CD4-positive, alpha-beta T cell treated with Interleukin-1 beta for 1 hour (primary cell): ENCODE data around the gene PPP1CA.
"Not testable (repeated sequence)": the region's sequence is repeated elsewhere in the genome, so short reads cannot be mapped to it uniquely, and the experiment has no call there.

Experiments
- DNase-seq, 2 donors: peaks; one replicate each; pipeline ENCODE4 v3.0.0-alpha.2; 2020 to 2022

PPP1CA gene

DNA sequence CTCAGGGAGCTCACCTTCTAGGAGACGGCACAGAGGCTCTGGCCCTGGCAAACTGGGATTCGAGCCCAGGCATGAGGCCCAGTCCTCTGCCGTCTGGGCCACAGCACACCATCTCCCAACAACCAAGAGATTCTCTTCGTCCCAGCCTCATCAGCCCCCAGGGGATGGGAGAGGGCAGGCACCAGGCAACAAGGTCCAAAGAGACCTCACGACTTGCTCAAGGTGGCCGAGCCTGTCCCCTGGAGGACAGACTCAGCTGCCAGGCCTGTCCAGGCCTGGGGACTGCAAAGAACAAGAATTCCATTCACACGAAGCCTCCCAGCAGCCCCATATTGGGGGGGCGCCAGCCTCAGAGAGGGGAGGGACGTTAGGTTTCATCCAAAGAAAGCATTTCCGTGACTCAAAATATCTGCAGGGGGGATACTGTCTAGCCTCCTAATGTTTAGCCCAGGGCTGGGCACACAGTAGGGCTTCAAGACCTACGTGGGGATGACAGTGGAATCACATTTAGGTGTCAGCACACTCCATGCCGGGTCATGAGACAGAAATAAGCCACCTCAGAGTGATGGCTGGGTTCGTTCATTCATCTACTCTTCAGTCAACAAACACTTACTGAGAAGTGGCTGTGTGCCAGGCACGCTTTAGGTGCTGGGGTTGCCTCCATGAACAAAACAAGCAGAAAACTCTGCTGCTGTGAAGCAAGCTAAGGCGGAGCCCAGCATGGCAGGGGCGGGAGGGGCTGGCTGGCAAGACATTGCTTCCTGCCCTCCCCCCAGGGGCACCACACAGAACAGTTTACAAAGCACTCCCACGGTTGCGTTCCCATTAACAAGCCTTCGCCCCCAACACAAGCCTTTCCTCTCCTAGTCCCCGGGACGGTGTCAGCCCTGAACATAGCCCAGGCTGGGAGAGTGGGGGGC lies 15.0 kb upstream of the PPP1CA start:
- peak; percentile 87 to 88 for DNase-seq

DNA sequence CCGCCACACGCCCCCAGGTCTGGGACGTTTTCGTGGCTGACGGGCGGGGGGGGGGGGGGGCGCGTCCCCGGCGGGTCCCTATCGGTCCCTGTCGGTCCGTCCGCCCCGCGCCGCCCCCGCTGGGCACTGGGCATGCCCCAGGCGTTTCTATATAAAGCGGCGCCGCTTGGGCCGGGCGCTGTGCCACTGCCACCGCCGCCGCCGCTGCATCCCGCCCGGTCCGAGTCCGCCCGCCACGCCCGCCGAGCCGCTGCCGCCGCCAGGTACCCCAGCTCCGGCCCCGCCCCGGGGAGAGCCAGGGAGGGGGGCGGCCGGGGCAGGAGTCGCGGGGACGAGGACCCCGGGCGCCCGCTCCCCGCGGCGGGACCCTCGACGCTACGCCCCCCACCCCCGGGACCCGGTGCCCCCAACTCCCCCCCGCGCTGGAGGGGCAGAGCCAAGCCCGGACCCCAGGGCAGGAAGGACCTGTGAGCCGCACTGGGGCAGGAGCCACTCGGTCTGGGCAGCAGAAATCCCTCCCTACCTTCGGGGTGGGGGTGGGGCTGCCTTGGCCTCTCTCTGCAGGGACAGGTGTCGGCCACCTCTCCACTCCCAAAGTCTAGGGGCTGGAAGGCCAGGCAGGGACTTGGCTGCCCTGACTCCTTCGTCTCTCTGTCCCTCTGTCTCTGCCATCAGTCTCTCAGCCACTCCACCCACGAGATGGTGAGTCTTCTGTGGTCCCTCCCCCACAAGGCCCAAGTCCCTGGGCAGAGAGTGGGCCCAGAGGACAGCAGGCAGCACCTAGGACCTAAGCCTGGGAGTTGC lies 14.0 kb upstream of the PPP1CA start, which contains the start of gene CARNS1:
Gene CARNS1 (plus strand): TSS at position 178 of the 804 bp plus-strand sequence. CDS start 522 bp downstream, at position 700.
- DNase-seq: no peak

DNA sequence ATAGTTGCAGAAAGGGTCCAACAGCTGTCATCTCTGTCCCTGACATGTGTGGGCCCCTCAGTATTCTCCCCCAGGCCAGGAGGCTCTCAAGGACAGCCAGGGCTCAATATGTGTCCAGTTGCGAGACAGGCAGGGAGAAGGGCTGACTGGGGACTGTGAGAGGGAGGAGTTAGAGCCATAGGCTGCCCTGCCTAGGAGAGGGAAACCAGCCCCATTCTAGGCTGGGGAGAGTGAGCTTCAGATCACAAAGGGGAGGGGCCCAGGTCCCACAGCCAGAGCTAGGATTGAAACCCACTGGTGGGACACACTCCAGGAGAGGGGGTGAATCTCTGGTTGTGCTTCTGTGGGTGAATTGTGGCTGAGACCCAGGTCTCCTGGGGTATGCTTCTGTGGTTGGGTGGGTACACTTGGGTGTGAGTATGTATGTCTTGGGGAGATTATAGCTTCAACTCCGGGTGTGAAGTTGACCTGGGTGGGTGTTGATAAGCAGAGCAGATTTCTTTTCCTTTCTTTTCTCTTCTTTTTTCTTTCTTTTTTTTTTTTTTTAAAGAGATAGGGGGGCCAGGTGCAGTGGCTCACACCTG lies 11.7 kb upstream of the PPP1CA start:
- no peak for DNase-seq

DNA sequence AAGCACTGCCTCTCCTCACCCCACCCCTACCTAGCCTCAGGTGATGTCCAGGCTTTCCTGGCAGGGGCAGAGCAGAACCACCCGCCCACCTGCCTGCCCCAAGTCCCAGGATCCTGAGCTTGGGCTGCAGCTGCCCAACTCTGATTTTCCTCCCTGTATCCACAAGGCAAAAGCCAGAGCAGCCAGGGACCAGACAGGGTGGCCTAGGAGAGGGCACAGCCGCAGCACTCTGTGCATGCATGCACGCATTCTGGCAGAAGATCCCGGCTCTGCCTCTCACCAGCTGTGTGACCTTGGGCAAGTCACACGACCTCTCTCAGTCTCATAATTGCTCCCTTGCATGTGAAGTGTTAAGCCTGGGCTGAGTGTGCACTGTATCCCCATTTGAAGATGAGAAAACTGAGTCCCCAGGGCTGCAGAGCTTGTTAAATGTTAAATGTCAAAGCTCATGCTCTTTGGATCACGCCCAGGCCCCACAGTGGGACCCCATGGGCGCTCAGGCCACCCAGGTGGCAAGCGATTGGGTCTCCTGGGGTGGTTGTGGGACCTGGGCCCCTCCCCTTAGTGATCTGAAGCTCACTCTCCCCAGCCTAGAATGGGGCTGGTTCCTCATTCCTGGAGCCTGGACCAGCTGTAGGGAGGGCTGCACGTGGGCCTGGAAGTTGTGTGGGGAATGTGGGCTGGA lies 11.0 kb upstream of the PPP1CA start:
- DNase-seq: no peak

DNA sequence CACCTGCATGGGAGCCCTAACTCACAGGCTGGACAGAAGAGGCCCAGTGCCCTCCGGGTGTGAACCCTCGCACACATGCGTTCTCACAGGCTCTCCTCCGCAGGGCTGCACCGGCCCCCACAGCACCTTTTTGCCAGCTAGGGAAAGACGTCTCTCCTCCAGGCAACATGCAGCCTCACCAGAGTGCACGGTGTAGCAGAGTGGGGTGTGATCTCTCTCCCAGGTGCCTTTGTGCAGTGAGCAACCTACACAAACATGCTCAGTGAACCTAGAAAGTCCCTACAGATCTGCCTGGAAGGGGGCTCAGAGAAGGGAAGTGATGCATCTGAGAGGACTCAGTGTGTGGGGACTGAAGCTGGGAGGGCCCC lies 10.1 kb upstream of the PPP1CA start:
- DNase-seq: no peak

DNA sequence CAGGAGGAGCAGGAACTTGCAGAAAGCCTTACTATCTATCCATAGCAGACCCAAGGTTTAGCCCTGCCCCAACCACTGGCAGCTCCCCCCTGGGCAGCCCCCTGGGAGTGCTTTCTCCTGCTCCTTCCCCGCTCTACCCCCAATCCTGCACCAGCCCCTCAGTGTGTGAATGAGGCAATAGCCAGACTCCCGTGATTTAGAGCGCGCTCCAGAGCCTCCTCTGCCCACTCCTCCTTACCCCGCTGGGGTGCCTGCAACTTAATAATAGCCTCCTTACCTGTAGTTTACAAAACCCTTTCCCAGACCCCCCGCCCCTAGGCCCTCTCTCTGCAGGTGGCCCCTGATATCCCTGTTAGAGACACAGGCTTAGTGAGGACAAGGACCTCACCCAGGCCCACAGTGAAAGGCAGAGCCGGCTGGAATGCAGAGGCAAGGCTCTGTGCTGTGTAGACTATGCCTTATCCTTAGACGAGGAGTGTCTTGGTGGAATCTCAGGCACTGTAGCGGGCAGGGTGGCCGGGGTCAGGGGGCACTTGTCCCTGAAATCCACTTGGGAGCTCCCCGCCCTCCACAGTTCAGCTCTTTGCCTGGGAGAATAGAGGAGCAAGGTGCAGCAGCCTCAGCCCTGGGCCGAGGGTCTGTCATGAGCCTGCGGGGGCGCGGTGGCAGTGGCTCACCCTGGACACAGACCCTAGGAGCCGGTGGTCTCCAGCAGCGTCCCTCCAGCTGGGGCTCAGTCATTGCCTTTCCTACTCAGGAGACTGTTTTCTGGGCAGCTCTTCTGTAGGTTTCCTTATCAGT lies 9.5 kb upstream of the PPP1CA start:
- no peak for DNase-seq

DNA sequence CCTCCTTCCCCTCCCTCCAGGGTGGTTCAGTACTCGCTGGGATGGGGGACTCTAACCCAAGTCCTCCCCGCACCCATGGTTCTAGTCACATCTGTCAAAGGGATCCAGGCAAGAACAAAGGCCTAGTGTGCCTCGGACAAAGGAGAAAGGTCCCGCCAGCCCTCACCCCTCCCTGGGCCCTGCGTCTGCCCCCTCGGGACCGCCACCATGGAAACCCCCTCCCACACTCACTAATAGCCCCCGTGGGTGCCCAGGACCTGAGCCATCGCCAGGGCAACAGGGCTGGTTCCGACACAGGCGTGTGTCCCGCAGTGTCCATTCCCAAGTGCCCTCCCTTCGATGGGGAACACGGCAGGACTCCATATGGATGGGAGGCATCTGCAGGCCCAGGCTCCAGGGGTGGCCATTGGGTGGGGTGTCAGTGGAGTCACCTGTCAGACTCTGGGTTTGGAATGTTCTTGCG lies 8.7 kb upstream of the PPP1CA start:
- no peak for DNase-seq

DNA sequence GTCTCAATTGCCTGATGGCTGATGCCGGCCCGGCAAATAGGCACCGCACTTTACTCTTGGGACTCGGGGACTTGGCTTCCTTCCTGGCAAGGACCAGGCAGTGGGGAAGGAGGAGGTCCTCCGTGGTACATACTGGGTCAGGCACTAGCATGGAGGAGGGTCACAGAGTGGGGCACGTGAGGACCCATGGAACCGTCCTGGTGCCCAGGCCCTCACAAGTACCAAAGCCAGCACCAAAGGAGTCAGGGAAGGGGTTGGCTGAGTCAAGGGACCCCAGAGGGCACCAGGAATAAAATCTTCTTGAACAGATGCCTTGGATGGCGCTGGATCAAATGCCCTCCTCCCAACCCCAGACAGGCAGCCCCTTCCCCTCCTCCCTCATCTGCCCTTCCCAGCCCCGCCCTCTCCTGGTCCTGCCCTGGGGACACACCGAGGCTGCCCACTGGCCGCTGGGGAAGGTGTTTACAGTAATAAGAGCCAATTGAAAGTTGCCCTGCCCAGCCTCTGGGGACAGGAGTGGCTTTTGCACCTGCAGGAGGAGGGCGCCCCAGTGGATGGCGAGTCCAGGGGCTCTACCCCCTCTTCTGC lies 8.2 kb upstream of the PPP1CA start:
- peak in 1 of 2 donors; percentile 45 for DNase-seq

DNA sequence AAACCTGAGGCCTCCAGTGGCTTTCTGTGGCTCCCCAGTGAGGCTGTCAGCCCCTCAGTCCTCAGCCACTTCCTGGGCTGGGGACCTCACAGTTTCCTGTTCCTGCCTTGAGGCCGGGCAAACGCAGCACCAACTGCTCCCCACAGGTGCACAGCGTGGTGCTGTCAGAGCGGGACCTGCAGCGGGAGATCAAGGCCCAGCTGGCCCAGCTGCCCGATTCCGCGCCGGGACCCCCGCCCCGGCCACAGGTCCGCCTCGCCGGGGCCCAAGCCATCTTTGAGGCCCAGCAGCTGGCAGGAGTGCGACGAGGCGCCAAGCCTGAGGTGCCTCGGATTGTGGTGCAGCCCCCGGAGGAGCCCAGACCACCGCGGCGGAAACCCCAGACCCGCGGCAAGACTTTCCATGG lies 7.6 kb upstream of the PPP1CA start:
- peak; percentile 78 to 82 for DNase-seq

DNA sequence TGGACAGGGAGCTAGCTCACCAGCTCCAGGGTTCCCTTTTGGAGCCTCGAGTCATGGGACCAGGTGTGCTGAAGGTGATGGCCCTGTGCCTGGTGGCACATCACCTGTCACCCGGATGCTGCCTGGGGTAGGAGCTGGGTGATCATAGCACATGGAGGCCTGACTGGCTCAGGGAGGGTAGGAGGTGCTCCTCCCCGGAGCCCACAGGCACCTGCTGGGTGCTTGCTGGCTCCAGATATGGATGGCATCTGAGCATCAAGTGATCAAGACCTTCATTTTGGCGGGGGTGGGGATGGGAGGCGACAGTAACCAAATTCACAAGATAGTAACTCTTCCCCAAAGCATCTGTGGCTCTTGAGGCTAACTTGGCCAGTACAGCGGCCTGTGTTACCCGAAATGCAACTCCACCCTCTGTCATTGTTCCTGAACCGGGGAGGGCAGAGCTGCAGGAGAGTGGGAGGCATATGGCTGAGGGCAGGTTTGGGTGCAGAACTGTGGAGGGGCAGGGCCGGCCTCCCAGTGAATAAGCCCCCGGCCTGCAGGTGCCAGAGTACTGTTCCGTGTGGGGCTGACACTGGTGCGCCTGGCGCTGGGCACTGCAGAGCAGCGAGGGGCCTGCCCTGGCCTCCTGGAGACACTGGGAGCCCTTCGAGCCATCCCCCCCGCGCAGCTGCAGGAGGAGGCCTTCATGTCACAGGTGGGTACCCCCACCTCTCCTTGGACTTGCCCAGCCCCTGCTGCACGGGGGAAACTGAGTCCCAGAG lies 7.0 kb upstream of the PPP1CA start:
- peak in 1 of 2 donors; percentile 16 for DNase-seq

DNA sequence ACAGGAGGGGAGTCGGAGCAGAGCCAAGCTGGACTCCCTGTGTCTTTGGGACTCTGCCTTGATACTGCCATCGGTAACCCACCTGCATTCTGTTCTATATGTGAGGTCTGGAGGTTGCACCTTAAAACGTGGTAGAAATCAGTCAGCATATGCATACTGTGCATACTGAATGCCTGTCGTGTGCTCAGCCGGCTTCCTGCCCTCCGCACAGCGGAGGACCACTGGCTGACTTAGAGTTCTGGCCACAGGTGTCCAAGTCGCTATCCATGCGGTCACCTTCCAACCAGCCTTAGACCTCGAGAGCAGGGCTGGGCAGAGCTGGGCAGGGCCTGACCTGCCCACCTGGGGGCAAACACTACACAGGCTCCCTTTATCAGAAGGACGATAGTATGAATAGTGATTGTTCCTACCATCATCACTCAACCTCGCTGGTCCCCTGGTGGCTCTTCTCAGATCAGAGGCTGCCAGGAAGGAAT lies 6.1 kb upstream of the PPP1CA start:
- no peak for DNase-seq

DNA sequence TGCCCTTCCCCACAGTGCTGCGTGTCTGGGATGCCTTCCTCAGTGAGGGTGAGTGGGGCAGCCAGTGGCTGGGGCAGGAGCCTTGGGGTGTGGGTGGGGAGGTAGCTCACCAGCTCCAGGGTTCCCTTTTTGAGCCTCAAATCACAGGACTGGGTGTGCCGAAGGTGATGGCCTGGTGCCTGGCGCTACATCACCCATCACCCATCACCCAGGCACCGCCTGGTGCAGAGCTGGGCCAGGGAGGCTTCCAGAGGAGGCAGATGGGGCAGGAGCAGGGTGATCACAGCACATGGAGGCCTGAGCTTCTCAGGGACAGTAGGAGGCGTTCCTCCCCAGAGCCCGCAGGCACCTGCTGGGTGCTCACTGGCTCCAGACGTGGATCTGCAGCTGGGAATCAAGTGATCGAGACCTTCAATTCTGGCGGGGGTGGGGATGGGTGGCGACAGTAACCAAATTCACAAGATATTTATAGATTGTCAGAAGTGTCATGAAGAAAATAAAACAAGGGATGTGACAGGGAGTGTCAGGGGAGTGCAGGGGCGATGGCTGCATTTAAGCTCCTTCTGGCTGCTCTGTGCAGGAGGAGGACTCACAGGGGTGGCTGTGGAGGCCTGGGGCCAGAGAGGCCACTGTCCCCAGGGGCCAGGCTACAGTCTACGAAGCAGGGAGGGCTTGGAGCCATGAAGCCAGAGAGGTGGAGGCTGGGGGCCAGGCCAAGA lies 5.5 kb upstream of the PPP1CA start:
- DNase-seq: no peak

DNA sequence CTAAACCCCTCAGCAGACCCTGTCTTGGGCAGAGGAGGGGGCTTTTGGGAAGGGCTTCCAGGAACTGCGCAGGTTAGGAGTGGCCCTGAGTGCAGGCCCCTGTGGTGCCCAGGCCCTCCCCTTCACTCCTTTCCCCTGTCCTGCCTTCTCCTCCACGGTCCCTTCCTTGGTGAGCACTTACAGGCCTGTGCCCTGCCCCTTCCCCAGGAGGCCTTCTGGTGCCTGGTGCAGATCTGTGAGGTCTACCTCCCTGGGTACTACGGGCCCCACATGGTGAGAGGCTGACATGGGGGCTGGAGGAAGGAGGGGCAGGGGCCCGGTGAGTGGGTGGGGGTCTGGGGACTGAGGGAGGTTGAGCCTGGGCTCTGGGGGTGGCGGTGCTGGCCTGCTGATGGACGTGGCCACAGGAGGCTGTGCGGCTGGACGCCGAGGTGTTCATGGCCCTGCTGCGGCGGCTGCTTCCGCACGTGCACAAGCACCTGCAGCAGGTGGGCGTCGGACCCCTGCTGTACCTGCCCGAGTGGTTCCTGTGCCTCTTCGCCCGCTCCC lies 4.8 kb upstream of the PPP1CA start:
- no peak for DNase-seq

DNA sequence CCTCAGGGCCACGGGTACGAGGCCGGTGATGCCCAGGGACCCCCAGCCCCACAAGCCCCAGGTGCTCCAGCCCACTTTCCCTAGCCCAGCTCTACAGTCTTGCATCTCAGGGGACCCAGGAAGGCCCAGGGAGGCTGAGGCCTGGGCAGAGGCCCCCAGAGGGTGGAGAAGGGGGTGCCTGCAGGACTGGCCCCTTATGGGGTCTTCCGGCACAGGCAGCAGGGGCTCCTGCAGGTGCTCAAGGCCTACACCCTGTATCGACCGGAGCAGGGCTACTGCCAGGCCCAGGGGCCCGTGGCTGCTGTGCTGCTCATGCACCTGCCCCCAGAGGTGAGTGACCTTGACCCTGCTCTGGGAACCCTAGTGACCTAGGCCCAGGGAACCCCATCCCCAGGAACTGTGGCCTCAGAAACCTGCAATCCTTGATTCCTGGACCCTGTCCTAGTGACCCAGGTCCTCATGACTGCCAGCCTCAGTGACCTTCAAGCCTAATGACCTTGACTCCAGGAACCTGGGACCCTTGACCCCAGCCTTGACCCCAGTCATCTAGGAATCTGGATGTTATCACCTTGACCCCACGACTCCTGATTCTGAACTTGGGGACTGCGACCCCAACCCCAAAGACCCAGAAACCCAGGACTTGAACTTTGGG lies 4.2 kb upstream of the PPP1CA start:
- DNase-seq: no peak

DNA sequence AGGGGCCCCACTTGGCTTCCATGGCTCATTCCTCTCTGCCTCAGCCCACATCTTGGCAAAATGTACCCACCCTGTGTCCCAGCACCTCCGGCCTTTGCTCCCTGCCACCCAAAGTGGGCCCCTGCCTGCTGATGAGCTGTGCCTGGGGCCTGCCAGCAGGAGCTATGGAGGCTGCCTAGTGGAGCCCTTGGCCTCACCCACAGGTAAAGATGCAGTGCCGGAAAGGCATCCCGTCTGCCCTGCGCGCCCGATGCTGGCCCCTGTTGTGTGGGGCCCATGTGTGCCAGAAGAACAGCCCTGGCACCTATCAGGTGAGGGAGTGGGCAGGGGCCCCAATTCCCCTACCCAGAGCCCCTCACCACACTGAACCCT lies 3.5 kb upstream of the PPP1CA start:
- no peak for DNase-seq

DNA sequence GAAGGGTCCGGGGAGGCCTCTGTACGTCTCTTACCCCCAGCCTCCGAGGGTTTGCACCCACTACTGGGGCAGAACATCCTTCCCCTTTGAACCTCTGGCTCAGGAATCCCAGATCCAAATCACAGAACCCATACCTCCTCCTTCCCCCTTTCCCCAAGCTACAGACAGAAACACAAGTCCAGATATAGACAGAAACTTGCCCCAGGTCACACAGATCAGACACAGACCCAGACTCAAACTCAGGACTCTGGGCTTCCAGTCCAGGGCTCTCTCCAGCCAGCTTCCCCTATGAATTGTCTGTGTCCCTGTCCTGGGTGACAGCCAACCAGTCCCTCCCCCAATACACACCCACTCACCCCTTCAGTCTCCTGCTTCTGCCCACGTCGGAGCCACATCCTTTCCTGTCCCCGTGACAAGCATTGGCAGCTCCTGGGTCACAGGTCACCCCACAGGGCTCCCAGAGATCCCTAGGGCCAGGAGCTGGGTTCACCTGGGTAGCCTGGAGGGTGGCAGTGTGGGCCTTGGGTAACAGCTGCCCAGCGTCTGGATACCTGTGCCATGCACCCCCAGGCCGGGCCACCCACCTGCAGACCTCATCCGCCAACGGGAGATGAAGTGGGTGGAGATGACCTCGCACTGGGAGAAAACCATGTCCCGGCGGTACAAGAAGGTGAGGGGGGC lies 3.0 kb upstream of the PPP1CA start:
- peak; percentile 49 to 64 for DNase-seq

DNA sequence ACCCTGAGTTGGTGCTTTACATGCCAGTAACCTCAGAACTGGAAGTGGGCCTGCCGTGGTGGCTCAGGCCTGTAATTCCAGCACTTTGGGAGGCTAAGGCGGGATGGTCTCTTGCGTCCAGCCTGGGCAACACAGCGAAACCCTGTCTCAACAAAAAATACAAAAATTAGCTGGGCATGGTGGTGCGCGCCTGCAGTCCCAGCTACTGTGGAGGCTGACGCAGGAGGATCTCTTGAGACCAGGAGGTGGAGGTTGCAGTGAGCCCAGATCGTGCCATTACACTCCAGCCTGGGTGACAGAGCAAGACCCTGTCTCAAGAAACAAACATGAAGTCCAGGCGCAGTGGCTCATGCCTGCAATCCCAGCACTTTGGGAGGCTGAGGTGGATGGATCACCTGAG lies 1.4 kb upstream of the PPP1CA start:
- DNase-seq: not testable (repeated sequence)

DNA sequence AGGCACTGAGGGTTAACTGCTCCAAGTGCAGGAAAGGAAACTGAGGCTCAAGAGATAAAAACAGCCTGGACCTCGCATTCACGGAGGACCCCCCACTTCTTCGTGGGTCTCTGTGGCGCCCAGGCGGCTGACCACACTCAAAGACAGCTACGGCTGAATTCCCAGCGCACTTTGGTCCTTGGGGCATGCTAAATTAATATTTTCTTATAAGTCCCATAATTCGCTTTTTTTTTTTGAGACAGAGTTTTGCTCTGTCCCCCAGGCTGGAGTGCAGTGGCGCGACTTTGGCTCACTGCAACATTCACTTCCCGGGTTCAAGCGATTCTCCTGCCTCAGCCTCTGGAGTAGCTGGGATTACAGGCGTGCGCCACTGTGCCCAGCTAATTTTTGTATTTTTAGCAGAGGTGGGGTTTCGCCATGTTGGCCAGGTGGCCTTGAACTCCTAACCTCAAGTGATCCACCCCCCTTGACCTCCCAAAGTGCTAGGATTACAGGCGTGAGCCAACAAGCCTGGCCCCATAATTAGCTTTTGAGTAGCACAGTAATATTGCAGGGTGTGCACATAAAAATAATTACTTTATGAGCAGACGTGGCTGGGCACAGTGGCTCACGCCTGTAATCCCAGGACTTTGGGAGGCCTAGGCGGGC lies 658 bp upstream of the PPP1CA start:
- DNase-seq: not testable (repeated sequence)
